ENCODE measurements around the gene ZNF716.
"Not testable (repeated sequence)": the region's sequence is repeated elsewhere in the genome, so short reads cannot be mapped to it uniquely, and the experiment has no call there.

Gene ZNF716

GRCh38 chr7:57427594-57427993 lies 22.4 kb upstream of the ZNF716 start:
- TF ChIP-seq POLR2A (IDR thresholded peaks at IDR 0.05; ENCODE audit: low read depth, low read length) (no peak), TAF1 (IDR thresholded peaks at IDR 0.05; ENCODE audit: borderline replicate concordance, low read depth, low read length) (no peak), POLR2AphosphoS5 (IDR thresholded peaks at IDR 0.05; ENCODE audit: low read depth, low read length) (no peak)

DNA sequence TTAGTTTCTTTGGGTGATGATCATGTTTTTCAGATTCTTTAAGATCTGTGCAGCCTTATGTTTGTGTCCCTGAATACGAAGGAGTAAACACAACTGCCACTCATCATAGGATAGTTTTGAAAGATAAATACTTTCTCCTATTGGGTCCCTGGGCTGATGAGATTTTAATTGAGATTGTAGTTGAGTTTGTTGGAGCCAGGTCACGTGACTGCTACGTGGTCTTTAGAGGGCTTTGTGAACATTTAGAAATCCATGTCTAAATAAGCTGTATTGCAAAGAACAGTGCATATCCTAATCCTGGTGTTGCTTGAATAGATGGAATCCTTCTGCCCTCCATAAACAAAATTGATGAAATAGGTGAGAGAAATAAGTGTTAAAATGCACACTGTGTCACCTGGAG lies 17.4 kb upstream of the ZNF716 start:
- TF ChIP-seq TAF1 (IDR thresholded peaks at IDR 0.05; ENCODE audit: borderline replicate concordance, low read depth, low read length) (no peak), POLR2AphosphoS5 (IDR thresholded peaks at IDR 0.05; ENCODE audit: low read depth, low read length) (no peak), POLR2A (IDR thresholded peaks at IDR 0.05; ENCODE audit: low read depth, low read length) (no peak)
- DNase-seq (ENCODE audit: insufficient read length): no peak
- FAIRE-seq: no peak

More at GRCh38 chr7:57427594-57427993, 22.4 kb upstream of the ZNF716 start:
- FAIRE-seq: no peak
- DNase-seq (ENCODE audit: insufficient read length): no peak

- FAIRE-seq (no peak), DNase-seq (ENCODE audit: insufficient read length) (no peak)
- no peak for TF ChIP-seq TAF1 (IDR thresholded peaks at IDR 0.05; ENCODE audit: borderline replicate concordance, low read depth, low read length)
- no peak for TF ChIP-seq POLR2A (IDR thresholded peaks at IDR 0.05; ENCODE audit: low read depth, low read length)
- TF ChIP-seq POLR2AphosphoS5 (IDR thresholded peaks at IDR 0.05; ENCODE audit: low read depth, low read length): no peak
Measured at GRCh38 chr7:57437581-57437980, 12.4 kb upstream of the ZNF716 start.

DNA sequence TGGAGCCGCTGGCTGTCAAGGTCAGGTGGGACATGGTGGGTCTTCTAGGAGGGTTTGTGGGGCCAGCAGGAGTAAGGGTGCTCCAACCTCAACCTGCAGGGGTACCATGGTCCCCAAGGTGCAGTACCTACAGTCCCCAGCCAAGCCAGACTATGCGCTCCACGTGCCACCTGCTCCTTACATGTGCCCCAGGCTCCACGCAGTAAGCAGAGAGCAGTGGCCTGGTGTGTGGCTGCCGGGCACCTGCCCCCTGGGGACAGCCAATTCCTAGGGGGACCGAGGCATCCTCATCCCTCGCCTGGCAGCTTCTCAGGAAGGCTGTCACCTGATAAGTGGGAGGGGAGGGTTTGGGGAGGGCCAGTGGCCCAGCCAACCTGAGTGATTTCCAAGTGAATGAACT lies 11.7 kb upstream of the ZNF716 start:
- no peak for FAIRE-seq
- no peak for DNase-seq (ENCODE audit: insufficient read length)
- TF ChIP-seq POLR2AphosphoS5 (IDR thresholded peaks at IDR 0.05; ENCODE audit: low read depth, low read length) (no peak), TAF1 (IDR thresholded peaks at IDR 0.05; ENCODE audit: borderline replicate concordance, low read depth, low read length) (no peak), POLR2A (IDR thresholded peaks at IDR 0.05; ENCODE audit: low read depth, low read length) (no peak)

DNA sequence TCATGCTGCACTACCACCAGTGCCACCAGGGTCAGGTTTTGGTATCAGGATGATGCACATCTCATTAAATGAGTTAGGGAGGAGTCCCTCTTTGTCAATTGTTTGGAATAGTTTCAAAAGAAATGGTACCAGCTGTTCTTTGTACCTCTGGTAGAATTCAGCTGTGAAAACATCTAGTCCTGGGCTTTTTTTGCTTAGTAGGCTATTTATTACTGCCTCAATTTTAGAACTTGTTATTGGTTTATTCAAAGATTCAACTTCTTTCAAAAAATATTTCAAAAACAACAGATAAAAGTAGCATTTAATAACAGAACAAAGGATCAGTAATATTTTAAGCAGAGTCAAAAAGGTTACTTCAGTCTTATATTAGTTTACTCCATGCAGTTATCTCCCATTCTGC lies 6.4 kb upstream of the ZNF716 start:
- DNase-seq (ENCODE audit: insufficient read length) (no peak), FAIRE-seq (no peak)
- TF ChIP-seq TAF1 (IDR thresholded peaks at IDR 0.05; ENCODE audit: borderline replicate concordance, low read depth, low read length): no peak
- no peak for TF ChIP-seq POLR2AphosphoS5 (IDR thresholded peaks at IDR 0.05; ENCODE audit: low read depth, low read length)

DNA sequence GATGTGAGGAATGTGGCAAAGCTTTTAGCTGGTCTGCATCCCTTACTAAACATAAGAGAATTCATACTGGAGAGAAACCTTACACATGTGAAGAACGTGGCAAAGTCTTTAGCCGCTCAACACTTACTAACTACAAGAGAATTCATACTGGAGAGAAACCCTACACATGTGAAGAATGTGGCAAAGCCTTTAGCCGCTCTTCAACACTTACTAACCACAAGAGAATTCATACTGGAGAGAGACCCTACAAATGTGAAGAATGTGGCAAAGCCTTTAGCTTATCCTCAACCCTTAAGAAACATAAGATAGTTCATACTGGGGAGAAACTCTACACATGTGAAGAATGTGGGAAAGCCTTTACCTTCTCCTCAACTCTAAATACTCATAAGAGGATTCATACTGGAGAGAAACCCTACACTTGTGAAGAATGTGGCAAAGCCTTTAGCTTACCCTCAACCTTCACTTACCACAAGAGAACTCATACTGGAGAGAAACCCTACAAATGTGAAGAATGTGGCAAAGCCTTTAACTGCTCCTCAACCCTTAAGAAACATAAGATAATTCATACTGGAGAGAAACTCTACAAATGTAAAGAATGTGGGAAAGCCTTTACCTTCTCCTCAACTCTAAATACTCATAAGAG lies 19.3 kb downstream of the ZNF716 start:
- FAIRE-seq; DNase-seq (ENCODE audit: insufficient read length): not testable (repeated sequence)

DNA sequence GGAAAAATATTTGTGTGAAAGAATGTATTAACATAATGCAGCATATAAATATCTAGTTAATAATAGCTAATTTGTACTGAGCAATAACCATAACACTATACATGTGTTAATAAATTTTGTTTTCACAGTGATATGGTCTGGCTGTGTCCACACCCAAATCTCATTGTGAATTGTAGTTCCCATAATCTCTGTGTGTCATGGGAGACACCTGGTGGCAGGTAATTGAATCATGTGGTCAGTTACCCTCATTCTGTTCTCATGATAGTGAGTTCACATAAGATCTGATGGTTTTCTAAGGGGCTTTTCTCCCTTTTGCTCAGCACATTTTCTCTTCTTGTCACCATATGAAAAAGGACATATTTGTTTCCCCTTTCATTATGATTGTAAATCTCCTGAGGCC lies 30.3 kb downstream of the ZNF716 start:
- not testable (repeated sequence) for FAIRE-seq; DNase-seq (ENCODE audit: insufficient read length)

DNA sequence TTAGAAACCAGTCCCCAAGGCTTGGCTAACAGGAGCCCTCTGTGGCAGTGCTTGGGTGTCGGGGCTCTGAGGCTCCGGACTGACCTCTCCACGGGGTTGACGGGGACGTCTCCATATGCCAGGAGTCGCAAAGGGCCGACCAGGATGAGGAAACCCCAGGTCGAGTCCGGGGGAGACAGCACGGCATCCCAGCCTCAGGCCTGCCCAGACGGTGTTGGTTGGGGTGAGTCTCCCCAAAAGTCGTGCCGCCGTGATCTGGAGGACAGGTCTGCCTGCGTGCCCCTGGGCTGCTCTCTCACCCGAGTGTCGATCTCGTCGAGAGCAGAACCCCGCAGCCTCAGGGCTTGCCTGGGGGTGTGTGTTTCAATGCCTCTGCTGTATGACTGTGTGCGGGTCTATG lies 35.0 kb downstream of the ZNF716 start:
- DNase-seq (ENCODE audit: insufficient read length); FAIRE-seq: not testable (repeated sequence)

- DNase-seq (ENCODE audit: insufficient read length): no peak
- no peak for FAIRE-seq
- no peak for TF ChIP-seq POLR2AphosphoS5 (IDR thresholded peaks at IDR 0.05; ENCODE audit: low read depth, low read length)
- no peak for TF ChIP-seq POLR2A (IDR thresholded peaks at IDR 0.05; ENCODE audit: low read depth, low read length)
- no peak for TF ChIP-seq TAF1 (IDR thresholded peaks at IDR 0.05; ENCODE audit: borderline replicate concordance, low read depth, low read length)
Measured at GRCh38 chr7:57487957-57488356, 38.0 kb downstream of the ZNF716 start.

DNA sequence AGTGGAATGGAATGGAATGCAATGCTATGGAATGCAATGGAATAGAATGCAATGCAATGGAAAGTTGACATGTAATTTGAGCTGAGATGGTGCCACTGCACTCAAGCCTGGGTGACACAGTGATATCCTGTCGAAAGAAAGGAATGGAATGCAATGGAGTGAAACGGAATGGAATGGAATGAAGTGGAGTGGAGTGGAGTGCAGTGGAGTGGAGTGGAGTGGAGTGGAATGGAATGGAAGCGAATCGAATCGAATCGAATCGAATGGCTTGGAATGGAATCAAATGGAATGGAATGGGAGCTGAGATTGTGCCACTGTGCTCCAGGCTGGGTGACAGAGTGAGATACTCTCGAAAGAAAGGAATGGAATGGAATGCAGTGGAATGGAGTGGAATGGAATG lies 45.1 kb downstream of the ZNF716 start:
- DNase-seq (ENCODE audit: insufficient read length); FAIRE-seq: not testable (repeated sequence)

GRCh38 chr7:57496395-57496794 lies 46.4 kb downstream of the ZNF716 start:
- DNase-seq (ENCODE audit: insufficient read length): no peak
- TF ChIP-seq TAF1 (IDR thresholded peaks at IDR 0.05; ENCODE audit: borderline replicate concordance, low read depth, low read length) (no peak), POLR2AphosphoS5 (IDR thresholded peaks at IDR 0.05; ENCODE audit: low read depth, low read length) (no peak), POLR2A (IDR thresholded peaks at IDR 0.05; ENCODE audit: low read depth, low read length) (no peak)
- FAIRE-seq: no peak

- FAIRE-seq: no peak
- TF ChIP-seq POLR2A (IDR thresholded peaks at IDR 0.05; ENCODE audit: low read depth, low read length) (no peak), TAF1 (IDR thresholded peaks at IDR 0.05; ENCODE audit: borderline replicate concordance, low read depth, low read length) (no peak), POLR2AphosphoS5 (IDR thresholded peaks at IDR 0.05; ENCODE audit: low read depth, low read length) (no peak)
- DNase-seq (ENCODE audit: insufficient read length): no peak
Measured at GRCh38 chr7:57505176-57505575, 55.2 kb downstream of the ZNF716 start.
